ENCODE results near the gene FAM193B.

The FAM193B gene

DNA sequence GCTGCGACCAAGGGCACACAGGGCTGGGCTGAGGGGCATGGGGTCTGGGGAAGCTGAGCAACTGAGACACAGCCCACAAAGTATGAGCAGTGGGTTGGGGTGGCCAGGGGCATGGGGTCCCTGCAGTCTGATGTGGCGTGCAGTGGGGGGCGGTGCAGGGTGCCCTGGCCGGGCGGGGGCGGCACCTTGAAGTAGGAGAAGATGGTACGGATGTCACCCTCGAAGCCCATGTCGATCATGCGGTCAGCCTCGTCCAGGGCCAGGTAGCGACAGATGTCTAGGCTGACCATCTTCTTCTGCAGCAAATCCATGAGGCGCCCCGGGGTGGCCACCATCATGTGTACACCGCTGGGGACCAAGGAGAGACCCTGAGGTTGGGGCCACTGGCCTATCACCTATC, 40.9 kb downstream of the FAM193B start:
- no peak for TF ChIP-seq CTCF (IDR thresholded peaks at IDR 0.05; ENCODE audit: low read depth, low read length)
- H3K4me3 ChIP-seq (ENCODE audit: low read depth, low read length): no peak overlapping the region

- no peak for TF ChIP-seq CTCF (IDR thresholded peaks at IDR 0.05; ENCODE audit: low read depth, low read length)
- no peak overlapping the region for H3K4me3 ChIP-seq (ENCODE audit: low read depth, low read length)
Observed at GRCh38 chr5:177512736-177513380, 41.5 kb downstream of the FAM193B start.

- TF ChIP-seq CTCF (IDR thresholded peaks at IDR 0.05; ENCODE audit: low read depth, low read length): no peak
- H3K4me3 ChIP-seq (ENCODE audit: low read depth, low read length): no peak overlapping the region
Observed at GRCh38 chr5:177511796-177512675, 42.3 kb downstream of the FAM193B start.

- TF ChIP-seq CTCF (IDR thresholded peaks at IDR 0.05; ENCODE audit: low read depth, low read length): no peak
- no peak overlapping the region for H3K4me3 ChIP-seq (ENCODE audit: low read depth, low read length)
Observed at GRCh38 chr5:177511181-177511580, 43.2 kb downstream of the FAM193B start.

DNA sequence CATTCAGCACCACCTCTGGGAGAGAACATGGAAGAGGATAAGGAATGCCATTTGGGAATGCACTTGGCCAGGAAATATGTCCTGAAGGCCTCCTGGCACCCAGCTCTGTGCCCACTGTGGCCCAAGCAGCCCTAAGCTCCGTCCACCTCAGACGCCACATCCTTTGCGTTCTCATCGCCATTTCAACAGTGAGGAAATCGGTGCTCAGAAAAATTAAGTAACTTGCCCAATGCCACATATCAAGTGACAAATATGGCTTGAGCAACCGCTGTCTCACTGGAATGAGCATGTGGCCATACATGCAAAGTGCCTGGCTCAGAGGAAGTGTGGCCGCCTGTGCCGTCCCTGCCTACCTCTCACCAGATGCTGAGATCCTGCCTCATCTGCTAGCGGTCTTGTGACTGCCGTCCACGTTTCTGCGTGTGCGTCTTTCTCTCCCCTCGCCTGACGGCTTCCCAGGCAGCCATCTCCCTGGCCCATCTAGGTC, 43.8 kb downstream of the FAM193B start:
- H3K4me3 ChIP-seq (ENCODE audit: low read depth, low read length): no peak overlapping the region
- TF ChIP-seq CTCF (IDR thresholded peaks at IDR 0.05; ENCODE audit: low read depth, low read length): no peak

- no peak for TF ChIP-seq CTCF (IDR thresholded peaks at IDR 0.05; ENCODE audit: low read depth, low read length)
- no peak overlapping the region for H3K4me3 ChIP-seq (ENCODE audit: low read depth, low read length)
Observed at GRCh38 chr5:177509991-177510566, 44.3 kb downstream of the FAM193B start.
